Measurements from ENCODE around the gene CCNF.

DNA sequence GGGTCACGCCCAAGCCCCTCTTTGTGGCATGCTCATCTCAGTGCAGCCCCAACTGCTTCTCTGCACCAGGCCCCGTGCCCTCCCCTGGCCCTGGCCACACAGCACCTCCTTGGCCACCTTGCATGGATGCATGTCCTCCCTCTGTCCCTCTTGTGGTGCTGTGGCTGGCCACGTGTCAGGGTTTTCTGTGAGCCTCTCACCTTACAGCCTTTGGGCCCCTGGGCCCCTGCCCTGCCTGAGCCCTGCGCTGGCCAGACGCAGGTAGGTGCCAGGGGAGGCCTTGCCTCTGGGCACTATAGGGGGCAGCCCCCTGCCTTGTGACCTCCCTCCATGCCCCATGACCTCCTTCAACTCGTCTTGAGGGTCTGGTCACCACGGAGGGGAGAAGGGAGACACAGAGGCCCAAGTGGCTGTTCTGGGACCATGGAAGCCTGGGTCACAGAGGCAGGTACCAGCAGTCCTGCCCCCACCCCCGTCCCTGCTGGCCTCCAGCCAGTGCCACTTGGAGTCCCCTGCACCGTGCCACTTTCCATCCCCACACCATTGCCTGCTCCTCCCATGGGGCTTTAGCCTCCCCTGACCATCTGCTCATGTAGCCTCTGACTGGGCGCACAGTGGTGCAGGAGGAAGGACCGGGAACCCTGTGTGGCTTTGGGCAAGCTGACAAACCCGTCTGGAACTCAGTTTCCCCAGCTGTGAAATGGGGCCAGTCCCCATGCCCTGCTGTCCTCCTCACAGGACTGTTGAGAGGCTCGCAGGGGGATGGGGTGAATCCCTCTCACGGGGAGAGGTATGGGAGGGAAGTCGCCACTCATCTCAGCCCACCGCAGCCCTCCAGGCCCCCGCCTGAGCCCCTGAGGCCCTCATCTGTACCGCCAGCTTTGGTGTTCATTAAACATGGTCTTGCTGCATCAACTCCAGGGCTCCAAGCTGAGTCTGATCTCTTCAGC lies 73.0 kb downstream of the CCNF start:
- TF ChIP-seq YY1 (IDR thresholded peaks at IDR 0.05; ENCODE audit: insufficient read depth, insufficient read length) (no peak), ZNF274 (IDR thresholded peaks at IDR 0.05; ENCODE audit: low read depth, low read length) (no peak)

Data from NT2/D1 (cell line).